ENCODE results near the gene COG2.

Gene COG2

DNA sequence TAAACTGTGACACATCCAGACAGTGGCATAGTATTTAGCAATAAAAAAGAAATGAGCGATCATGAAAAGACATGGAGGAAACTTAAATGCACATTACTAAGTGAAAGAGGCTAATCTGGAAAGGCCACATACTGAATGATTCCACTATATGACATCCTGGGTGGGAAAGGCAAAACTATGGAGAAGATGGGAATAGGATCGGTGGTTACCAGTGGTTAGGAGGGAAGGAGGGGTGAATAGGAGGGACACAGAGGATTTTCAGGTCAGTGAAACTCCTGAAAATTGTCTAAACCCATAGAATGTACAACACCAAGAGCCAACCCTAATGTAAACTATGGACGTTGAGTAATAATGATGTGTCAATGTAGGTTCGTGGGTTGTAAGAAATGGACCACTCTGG, 57.9 kb downstream of the COG2 start:
- TF ChIP-seq, protein P1, sequence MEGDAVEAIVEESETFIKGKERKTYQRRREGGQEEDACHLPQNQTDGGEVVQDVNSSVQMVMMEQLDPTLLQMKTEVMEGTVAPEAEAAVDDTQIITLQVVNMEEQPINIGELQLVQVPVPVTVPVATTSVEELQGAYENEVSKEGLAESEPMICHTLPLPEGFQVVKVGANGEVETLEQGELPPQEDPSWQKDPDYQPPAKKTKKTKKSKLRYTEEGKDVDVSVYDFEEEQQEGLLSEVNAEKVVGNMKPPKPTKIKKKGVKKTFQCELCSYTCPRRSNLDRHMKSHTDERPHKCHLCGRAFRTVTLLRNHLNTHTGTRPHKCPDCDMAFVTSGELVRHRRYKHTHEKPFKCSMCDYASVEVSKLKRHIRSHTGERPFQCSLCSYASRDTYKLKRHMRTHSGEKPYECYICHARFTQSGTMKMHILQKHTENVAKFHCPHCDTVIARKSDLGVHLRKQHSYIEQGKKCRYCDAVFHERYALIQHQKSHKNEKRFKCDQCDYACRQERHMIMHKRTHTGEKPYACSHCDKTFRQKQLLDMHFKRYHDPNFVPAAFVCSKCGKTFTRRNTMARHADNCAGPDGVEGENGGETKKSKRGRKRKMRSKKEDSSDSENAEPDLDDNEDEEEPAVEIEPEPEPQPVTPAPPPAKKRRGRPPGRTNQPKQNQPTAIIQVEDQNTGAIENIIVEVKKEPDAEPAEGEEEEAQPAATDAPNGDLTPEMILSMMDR (IDR thresholded peaks at IDR 0.05), result no peak

DNA sequence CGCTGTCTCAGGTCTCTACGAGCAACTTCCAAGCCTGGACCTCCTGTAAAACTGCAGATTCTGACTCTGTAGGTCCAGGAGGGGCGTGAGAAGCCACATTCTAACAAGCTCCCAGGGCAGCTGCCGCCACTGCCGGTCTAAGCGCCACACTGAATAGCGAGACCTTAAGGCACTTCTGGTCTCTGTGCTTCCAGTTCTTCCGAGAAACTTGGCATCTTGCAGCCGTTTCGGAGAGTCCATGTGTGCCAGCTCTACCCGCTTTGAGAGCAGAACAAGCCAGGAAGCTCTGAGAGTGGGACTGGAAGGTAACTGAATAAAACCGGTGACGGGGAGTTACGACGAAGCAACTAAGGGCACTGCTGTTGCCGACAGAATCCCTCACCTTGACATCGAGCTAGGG, 59.2 kb downstream of the COG2 start:
- TF ChIP-seq, protein P1 (IDR thresholded peaks at IDR 0.05), result no peak

DNA sequence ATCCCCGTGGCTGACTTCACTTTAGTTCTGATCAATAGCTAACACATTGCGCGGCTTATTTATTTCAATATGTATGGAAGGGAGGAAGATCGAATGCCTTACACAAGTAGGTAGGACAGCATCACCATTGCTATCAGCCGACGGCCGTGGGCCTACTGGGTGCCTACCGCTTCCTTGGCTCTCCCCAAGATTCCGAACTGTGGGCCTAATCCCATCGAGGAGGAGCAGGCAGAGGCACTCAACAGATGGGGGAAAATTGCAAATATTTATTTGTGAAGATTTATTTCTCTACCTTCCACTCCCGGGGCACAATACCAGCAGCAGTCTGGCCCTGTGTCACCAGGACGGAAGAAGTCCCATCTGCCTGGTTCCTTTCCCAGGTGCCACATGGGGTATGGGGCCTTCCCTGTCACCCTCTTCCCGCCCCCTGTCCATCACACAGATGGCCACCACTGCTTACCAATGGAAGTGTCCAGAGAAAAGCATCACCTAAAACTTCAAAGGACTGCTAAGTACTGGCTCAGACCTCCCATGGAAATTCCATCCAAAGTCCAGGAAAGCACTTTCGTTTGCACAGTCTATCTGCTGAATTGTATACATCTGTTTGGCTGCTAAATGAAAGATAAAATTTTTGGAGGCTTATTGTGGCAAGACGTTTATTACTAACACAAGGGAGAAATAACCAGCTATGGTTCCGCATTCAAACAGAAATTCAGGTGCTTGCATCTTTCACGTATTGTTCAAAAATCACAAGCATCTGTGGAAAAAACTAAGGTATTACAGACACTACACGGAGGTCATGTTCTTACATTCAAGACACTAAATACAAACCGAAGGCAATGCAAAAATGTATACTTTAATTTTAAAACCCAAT, 59.9 kb downstream of the COG2 start:
- TF ChIP-seq, protein P1 (IDR thresholded peaks at IDR 0.05), result no peak

DNA sequence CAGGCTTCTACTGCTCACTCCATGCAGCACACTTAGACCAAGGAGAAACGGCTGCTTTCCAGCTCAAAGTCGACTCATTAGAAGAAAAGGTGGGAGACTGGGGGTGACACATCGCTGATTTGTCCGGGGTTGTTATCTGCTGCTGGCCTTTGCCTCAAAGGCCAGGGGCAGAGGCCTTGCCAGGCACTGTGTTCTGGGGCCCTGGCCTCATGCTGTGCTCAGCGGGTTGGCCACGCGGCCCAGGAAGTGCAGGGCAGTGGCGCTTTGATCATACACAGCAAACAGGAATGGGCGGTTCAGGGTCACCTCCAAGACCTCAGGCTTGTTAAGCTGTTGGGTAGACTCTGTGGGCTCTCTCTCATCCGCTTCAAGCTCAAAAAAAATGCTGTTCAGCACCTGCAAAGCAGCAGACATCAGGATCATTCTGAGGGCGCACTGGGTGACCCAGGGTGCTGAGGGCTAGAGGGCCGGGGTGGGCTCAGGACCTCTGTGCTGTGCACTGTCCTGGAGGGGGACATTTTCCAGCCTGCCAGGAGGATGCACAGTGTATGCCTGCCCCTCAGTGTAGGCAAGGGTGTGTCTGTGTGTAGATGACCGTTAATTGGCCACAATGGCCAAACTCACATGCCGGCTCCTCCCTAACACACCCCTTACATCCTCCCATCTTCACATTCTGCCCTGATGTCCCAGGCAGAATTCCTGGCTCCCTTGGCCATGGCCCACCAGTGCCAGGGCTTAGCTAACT, 60.8 kb downstream of the COG2 start:
- TF ChIP-seq, protein P1 (IDR thresholded peaks at IDR 0.05), result no peak

DNA sequence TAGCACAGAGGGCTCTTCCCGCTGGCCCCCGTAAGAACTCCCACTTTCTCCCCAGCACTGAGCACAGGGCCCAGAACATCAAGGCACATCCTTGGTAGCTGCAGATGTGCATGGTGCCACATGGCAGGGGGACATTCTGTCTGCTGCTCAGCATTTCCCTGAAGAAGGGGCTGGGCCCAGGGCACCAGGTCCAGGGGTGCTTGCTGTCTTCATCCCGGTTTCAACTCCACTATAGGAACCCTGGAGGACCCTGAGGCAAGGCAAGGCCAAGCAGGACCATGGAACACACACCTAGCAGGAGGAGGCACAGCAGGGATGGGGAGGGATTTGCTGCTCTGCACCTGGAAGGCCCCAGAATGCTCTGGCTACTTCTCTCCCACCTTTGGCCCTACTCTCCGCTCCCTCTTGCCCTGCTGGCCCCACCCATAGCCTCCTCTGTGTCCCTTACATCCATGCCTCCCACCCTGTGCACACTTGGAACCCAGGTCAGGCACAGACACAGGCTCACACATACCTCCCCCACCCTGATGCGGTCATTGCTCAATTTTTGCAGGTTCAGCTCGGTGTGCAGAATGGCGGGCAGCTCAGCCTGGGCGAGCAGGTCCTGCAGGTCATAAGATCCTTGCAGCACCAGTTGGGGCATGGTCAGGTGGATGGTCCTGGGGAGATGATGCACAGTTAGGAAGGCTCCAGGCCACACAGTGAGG, 61.6 kb downstream of the COG2 start:
- TF ChIP-seq, protein P1 (IDR thresholded peaks at IDR 0.05), result no peak

DNA sequence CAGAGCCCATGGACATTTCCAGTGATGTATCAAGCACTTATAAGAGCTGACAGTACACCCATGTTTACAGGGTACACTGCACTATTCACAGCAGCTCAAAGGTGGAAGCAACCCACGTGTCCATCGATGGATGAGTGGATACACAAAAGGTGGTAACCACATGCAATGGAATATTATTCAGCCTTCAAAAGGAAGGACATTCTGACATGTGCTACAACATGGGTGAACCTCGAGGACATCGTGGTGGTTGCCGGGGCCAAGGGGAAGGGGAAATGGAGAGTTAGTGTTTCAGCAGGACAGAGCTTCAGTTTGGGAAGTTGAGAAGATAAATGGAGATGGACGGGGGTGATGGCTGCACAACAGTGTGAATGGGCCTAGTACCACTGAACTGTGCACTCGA, 62.5 kb downstream of the COG2 start:
- TF ChIP-seq, protein P1 (IDR thresholded peaks at IDR 0.05), result no peak

DNA sequence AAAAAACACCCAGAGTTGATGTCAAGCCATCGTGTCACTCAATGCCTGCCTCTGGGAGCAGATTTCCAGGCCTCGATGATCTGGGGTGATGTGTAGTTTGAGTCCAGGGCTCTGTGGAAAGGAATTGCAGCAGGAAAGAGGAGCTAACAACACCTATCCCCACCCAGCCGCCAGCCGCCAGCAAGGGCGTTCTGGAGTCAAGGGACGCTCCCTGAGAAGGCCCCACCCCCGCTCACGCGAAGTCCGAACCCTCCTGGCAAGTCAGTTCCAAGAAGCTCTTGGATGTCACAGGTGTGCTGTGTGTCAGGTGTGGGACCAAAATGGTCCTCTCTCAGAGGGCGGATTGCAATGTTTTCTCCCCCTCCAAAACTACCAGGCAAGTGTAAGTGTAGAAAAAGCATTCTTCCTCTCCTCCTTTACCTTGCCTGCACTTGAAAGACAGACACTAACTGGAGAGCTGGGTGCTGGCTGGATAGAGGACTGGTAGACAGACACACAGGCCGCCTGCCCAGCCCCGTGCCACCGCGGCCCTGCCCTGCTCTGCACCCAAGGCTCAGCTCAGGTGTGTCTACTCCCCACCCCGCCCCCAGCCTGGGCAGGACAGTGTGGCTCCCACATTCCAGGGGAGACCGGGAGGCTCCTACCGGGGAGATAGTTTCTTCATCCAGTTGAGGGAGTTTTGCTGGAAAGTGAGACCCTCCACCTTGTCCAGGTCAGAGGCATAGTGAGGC, 63.2 kb downstream of the COG2 start:
- TF ChIP-seq, protein P1 (IDR thresholded peaks at IDR 0.05), result no peak
